Measurements from ENCODE around the gene BRWD1.

The BRWD1 gene

DNA sequence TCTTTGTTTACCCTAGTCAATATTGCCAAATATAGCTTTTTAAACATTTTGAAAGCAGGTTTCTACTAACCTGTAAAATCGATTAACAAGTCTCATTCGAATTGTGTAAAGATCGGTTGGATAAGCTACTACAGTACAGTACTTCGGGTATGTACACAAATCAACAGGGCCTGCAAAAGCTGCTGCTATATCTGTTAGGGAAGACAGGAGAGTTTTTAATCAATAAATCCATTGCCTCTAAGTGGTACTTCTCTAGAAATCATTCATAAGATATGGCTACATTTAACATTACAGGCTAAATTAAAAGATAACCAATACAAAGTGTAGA lies 95.4 kb downstream of the BRWD1 start:
- TF ChIP-seq POU2F2 (IDR thresholded peaks at IDR 0.05; ENCODE audit: low read depth, low read length): no peak
- no peak for TF ChIP-seq PAX5 (IDR thresholded peaks at IDR 0.05; ENCODE audit: insufficient read depth, low read length, severe bottlenecking)
- no peak for TF ChIP-seq POLR2AphosphoS5 (IDR thresholded peaks at IDR 0.05; ENCODE audit: low read depth, low read length)
- TF ChIP-seq TAF1 (IDR thresholded peaks at IDR 0.05; ENCODE audit: low read depth, low read length): no peak
- TF ChIP-seq POLR2A (IDR thresholded peaks at IDR 0.05; ENCODE audit: low read depth, low read length): no peak
- TF ChIP-seq SPI1 (IDR thresholded peaks at IDR 0.05; ENCODE audit: low read depth, low read length): no peak
- FAIRE-seq (no peak), DNase-seq (ENCODE audit: insufficient read length, low spot score) (no peak)

DNA sequence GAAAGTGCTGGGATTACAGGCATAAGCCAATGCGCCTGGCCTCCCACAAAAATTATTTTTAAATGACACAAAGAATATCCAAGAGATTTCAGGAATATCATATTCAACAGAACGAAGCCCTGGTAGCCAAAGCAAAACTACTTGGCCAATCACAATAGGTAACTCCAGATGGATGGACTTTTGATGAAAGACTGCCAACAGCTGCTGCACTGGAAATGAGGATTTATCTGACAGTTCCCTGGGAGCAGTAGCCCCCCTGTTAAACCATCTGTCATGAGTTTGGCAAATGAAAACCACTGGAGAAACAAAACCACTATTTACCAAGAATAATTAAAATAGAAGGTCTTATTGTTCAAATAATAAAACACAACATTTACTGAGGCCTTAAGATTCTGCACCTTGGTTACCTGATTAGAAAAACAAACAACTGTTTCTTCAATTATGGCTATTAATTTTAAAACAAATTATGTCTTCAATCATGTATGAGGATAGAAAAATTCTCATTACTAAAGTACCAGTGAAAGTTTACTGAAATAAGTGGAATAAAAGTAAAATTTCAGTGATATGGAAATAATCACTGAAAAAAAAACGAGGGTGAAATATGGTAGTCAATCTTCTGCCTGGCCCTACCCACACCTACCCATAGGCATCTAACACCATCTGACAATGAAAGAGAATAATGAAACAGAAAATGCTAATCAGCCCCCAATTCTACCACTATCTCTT lies 95.9 kb downstream of the BRWD1 start:
- DNase-seq (ENCODE audit: insufficient read length, low spot score) (no peak), FAIRE-seq (no peak)
- TF ChIP-seq POU2F2 (IDR thresholded peaks at IDR 0.05; ENCODE audit: low read depth, low read length) (no peak), SPI1 (IDR thresholded peaks at IDR 0.05; ENCODE audit: low read depth, low read length) (no peak), POLR2AphosphoS5 (IDR thresholded peaks at IDR 0.05; ENCODE audit: low read depth, low read length) (no peak), PAX5 (IDR thresholded peaks at IDR 0.05; ENCODE audit: insufficient read depth, low read length, severe bottlenecking) (no peak), POLR2A (IDR thresholded peaks at IDR 0.05; ENCODE audit: low read depth, low read length) (no peak), TAF1 (IDR thresholded peaks at IDR 0.05; ENCODE audit: low read depth, low read length) (no peak)

- no peak for TF ChIP-seq POLR2A (IDR thresholded peaks at IDR 0.05; ENCODE audit: low read depth, low read length)
- no peak for TF ChIP-seq PAX5 (IDR thresholded peaks at IDR 0.05; ENCODE audit: insufficient read depth, low read length, severe bottlenecking)
- no peak for TF ChIP-seq POU2F2 (IDR thresholded peaks at IDR 0.05; ENCODE audit: low read depth, low read length)
- no peak for TF ChIP-seq POLR2AphosphoS5 (IDR thresholded peaks at IDR 0.05; ENCODE audit: low read depth, low read length)
- TF ChIP-seq SPI1 (IDR thresholded peaks at IDR 0.05; ENCODE audit: low read depth, low read length): no peak
- TF ChIP-seq TAF1 (IDR thresholded peaks at IDR 0.05; ENCODE audit: low read depth, low read length): no peak
- DNase-seq (ENCODE audit: insufficient read length, low spot score) (no peak), FAIRE-seq (no peak)
Observed at GRCh38 chr21:39216290-39216689, 97.1 kb downstream of the BRWD1 start.

DNA sequence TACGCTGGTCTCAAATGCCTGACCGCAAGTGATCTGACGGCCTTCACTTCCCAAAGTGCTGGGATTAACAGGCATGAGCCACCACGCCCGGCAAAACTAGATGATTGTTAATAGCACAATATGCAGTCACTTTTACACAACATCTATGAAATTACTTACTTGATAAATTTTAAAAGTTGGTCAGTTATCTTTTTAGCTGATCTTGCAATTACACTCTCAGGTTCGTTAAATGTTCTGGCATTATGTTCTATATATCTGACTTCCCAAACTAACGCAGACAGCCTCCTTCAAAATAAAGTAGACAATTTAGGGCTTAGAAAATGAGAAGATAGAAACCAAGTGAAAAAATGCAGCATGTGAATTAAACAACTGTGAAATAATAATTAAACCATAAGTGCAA lies 98.4 kb downstream of the BRWD1 start:
- TF ChIP-seq POU2F2 (IDR thresholded peaks at IDR 0.05; ENCODE audit: low read depth, low read length): no peak
- DNase-seq (ENCODE audit: insufficient read length, low spot score) (no peak), FAIRE-seq (no peak)

DNA sequence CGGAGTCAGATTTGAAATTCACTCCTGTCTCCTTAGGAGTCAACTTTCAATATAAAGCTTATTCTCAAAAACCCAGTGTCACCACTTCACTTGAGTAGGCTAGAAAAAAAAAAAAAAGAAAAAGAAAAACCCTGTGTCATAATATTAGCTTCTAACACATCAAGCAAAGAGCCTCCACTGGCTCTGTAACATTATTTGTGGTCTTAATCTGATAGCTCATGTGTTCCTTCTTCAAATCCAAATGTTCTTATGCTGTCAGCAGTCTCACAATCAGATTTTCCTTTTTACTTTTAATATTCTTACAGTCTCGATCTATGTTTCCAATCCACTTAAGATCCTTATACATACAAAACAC lies 104.1 kb downstream of the BRWD1 start:
- FAIRE-seq (no peak), DNase-seq (ENCODE audit: insufficient read length, low spot score) (no peak)
- TF ChIP-seq SPI1 (IDR thresholded peaks at IDR 0.05; ENCODE audit: low read depth, low read length) (no peak), POLR2A (IDR thresholded peaks at IDR 0.05; ENCODE audit: low read depth, low read length) (no peak), POLR2AphosphoS5 (IDR thresholded peaks at IDR 0.05; ENCODE audit: low read depth, low read length) (no peak), TAF1 (IDR thresholded peaks at IDR 0.05; ENCODE audit: low read depth, low read length) (no peak), PAX5 (IDR thresholded peaks at IDR 0.05; ENCODE audit: insufficient read depth, low read length, severe bottlenecking) (no peak), POU2F2 (IDR thresholded peaks at IDR 0.05; ENCODE audit: low read depth, low read length) (no peak)

GRCh38 chr21:39208624-39209333 lies 104.7 kb downstream of the BRWD1 start:
- TF ChIP-seq SPI1 (IDR thresholded peaks at IDR 0.05; ENCODE audit: low read depth, low read length): no peak
- FAIRE-seq: no peak
- no peak for DNase-seq (ENCODE audit: insufficient read length, low spot score)

DNA sequence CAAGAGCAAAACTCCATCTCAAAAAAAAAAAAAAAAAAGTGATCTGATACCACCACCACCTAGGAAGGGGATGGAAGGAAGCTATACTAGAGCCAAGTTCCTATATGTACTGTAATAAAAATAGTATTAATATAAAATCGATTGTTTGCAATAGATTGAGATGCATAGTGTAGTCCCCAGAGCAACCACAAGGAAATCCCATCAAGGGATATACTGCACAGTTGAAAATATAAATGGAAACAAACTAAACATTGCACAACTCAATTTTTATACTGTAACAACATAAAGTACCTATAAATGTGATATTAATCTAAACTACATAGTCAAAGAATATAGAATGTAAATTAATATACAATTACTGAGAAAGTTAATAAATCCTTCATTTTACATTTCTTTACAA lies 109.3 kb downstream of the BRWD1 start:
- no peak for TF ChIP-seq PAX5 (IDR thresholded peaks at IDR 0.05; ENCODE audit: insufficient read depth, low read length, severe bottlenecking)
- TF ChIP-seq POLR2AphosphoS5 (IDR thresholded peaks at IDR 0.05; ENCODE audit: low read depth, low read length): no peak
- TF ChIP-seq SPI1 (IDR thresholded peaks at IDR 0.05; ENCODE audit: low read depth, low read length): no peak
- no peak for TF ChIP-seq TAF1 (IDR thresholded peaks at IDR 0.05; ENCODE audit: low read depth, low read length)
- TF ChIP-seq POU2F2 (IDR thresholded peaks at IDR 0.05; ENCODE audit: low read depth, low read length): no peak
- no peak for TF ChIP-seq POLR2A (IDR thresholded peaks at IDR 0.05; ENCODE audit: low read depth, low read length)
- FAIRE-seq (no peak), DNase-seq (ENCODE audit: insufficient read length, low spot score) (no peak)

DNA sequence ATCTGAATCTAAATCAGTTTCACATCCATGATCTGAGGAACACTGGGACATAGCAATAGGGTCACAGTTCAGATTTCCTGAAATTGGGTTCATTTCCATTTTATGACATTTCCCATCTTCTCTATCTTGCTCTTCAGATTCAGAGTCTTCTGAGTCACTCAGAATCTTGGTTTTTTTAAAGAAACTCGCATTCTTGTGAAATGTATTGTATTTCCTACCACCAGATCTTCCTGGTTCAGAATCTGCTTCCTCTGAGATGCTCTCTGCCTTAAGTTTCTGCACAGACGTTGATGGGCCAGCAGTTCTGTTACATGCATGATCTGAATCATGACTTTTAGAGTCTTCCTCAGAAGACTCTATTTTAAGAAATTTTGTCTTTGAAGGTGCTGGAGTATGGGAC lies 114.6 kb downstream of the BRWD1 start:
- DNase-seq (ENCODE audit: insufficient read length, low spot score): no peak
- FAIRE-seq: no peak
- TF ChIP-seq TAF1 (IDR thresholded peaks at IDR 0.05; ENCODE audit: low read depth, low read length) (no peak), POLR2AphosphoS5 (IDR thresholded peaks at IDR 0.05; ENCODE audit: low read depth, low read length) (no peak), POU2F2 (IDR thresholded peaks at IDR 0.05; ENCODE audit: low read depth, low read length) (no peak), POLR2A (IDR thresholded peaks at IDR 0.05; ENCODE audit: low read depth, low read length) (no peak), SPI1 (IDR thresholded peaks at IDR 0.05; ENCODE audit: low read depth, low read length) (no peak), PAX5 (IDR thresholded peaks at IDR 0.05; ENCODE audit: insufficient read depth, low read length, severe bottlenecking) (no peak)

- no peak for DNase-seq (ENCODE audit: insufficient read length, low spot score)
- no peak for FAIRE-seq
- TF ChIP-seq SPI1 (IDR thresholded peaks at IDR 0.05; ENCODE audit: low read depth, low read length) (no peak), POU2F2 (IDR thresholded peaks at IDR 0.05; ENCODE audit: low read depth, low read length) (no peak), TAF1 (IDR thresholded peaks at IDR 0.05; ENCODE audit: low read depth, low read length) (no peak), PAX5 (IDR thresholded peaks at IDR 0.05; ENCODE audit: insufficient read depth, low read length, severe bottlenecking) (no peak), POLR2A (IDR thresholded peaks at IDR 0.05; ENCODE audit: low read depth, low read length) (no peak), POLR2AphosphoS5 (IDR thresholded peaks at IDR 0.05; ENCODE audit: low read depth, low read length) (no peak)
Observed at GRCh38 chr21:39197448-39198233, 115.8 kb downstream of the BRWD1 start.
